NB4 (cell line): ENCODE data around the gene OBP2B.

Experiments
- CTCF ChIP-seq: IDR thresholded peaks from one replicate; pipeline ENCODE4 v1.5.1; 2012; ENCODE audit warnings: low read depth, low read length
- POLR2A ChIP-seq: IDR thresholded peaks from 2 replicates; pipeline ENCODE4 v1.6.1; 2011; ENCODE audit warnings: mild to moderate bottlenecking; ENCODE audit not compliant: insufficient read length; ENCODE audit errors: extremely low read depth

- TF ChIP-seq CTCF: no peak
- TF ChIP-seq POLR2A: no peak
These were observed 19.2 kb downstream of the OBP2B start for GRCh38 chr9:133189826-133190225.
